Bladder microvascular endothelial cell (primary cell): ENCODE data around the gene MEN1. TPM values are rescaled to one million over a fixed set of nuclear protein-coding genes. Genes with fewer than 3 reads are reported as not detected.

ENCODE experiments used
- total RNA-seq: library from RNA; depleted of rRNA; stranded (reverse); fragments of >200 nt; gene quantifications from 2 replicates; pipeline ENCODE4 v1.2.3, GENCODE V29; 2014

MEN1 gene
- 9.4 and 26.4 TPM in 2 replicates for total RNA-seq

GRCh38 chr11:64810271-64810890 is at the start of gene MEN1:
TSS of gene MEN1 (minus strand) at chr11:64810551. CDS start at chr11:64810109, 442 bp downstream.

DNA sequence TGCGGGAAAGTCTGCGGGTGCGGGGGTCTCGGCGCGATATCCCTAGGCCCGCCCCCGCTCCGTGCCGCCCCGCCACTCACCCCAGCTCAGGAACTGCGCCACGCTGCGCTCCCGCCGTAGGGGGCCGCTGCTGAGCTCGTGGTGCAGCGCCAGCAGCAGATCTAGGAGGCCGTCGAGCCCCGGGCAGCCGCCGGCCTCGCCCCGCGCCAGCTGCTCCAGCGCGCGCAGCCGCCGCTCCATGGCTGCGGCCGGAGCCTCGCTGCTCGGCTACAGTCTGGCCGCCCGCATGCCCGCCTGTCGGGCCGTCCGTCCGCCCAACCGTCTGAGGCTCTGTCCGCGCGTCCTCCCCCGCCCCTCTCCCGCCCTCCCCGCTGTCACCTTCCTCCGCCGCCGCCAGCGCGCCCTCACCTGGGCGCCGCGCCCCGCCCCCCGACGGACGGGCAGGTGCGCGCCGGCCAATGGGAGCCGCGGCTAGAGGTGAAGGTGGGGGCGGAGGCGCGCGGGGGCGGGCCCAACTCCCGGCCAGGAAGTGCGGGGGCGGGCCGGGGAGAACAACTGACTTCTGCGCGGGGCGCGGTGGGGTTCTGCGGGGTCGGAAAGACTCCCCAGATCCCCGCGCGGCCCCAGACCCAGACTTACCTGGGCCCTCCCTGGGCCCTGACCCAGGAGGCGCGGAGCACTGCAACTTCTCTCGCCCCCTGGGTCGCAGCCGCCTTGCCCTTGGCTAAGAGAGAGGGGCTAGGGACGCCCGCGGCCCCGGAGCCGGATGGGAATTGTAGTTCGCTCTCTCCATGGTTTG is 34.2 kb upstream of the MEN1 start, which contains the start of gene CDC42BPG:
CDC42BPG (minus strand) TSS at position 324 of the 799 bp plus-strand sequence; CDS start at position 240, 84 bp downstream.

DNA sequence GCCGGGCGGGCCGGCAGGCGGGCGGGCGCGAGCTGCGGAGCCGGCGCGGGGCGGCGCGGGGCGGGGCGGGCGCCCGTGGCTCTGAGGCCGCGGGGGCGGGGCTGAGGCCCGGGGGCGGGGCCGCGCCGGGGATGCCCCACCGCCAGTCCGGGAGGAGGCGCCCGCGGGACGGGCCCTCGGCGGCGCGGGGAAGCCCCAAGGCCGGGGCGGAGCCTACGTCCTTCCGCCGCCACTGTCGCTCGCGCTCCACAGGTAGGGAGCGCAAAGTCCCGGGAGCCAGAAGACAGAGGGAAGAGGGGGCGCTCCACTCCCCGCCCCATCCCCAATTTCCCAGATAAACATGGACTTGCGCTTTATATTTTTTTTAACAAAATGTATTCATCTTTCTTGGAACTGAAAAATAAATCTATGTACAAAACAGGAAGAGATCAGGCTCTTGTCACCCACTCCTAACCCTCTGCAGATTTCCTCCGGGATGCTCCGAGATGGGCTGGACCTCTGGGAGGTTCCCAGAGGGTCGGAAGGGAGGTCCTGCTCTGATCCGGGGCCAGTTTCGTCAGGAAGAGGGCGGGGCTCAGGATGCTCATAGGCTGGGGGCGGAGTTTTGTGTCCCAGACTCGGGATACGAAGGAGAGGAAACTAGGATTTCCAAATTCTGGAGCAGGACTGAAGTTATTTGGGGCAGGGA is 7.0 kb downstream of the MEN1 start, which contains the start of gene MAP4K2:
MAP4K2 (minus strand) TSS at position 57 of the 688 bp plus-strand sequence. CDS start 65 bp downstream, outside the sequence.

GRCh38 chr11:64778473-64779298 is 31.7 kb downstream of the MEN1 start, which contains the start of gene SF1:
TSS of gene SF1 (minus strand) at chr11:64778542. CDS start at chr11:64778392, 150 bp downstream.

DNA sequence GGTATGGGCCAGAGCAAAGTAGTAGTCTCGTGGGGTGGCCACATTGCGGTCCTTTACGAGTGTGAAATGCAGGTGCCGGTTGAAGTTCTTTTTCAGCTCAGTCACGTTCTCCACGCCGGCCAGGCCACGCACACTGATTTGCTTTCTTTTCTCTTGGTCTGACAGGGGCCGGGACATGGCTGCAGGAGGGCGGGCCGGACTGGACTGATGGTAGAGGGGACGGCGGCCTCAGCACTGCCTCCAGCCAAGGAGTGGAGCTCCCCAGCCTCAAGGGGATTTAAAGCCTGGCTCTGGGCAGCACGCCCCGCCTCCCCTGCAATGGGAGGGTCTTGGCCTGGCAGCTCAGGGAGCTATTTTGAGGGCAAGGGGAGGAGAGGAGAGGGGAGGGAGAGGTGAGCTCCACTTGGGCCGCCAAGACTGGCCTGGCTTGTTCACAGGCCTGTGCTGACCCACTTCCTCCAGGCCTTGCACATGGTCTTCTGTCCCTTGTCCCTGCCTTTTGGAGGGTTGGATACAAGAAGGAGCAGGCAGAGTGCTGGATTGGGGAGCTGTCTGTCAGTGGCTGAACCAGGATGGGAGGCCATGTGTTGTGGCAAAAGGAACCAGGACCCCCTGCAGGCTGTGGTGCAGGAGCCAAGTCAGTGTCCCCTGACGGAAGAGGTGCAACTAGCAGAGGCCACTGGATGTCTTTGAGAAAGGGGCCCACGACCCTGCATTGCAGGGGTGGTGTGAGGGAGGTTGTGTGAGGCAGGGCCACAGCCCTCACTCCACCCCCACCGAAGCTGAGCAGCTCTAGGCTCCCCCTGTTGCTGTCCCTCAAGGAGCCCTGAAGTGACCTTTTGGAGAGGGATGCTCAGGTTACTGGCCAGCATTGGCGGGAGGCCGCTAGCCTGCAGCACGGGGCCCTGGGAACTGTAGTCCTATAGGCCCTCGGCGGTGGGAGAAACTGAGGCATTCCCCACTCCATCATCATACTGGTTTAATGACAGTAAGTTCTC is 50.3 kb downstream of the MEN1 start, which contains the start of gene PYGM:
PYGM (minus strand) TSS at position 253 of the 998 bp plus-strand sequence; CDS start at position 177, 76 bp downstream.

Other genes starting within 250 kb of the MEN1 start
- gene SLC22A12, start 219.3 kb downstream of the MEN1 start, total RNA-seq: not detected in 2 replicates
- gene NRXN2, start 87.4 kb downstream of the MEN1 start, total RNA-seq: 0.49 TPM in 1 of 2 replicates, not detected in the other
- gene RASGRP2, start 66.4 kb downstream of the MEN1 start, total RNA-seq: 0.49 and 1.2 TPM in 2 replicates
- 0.16 and 0.44 TPM in 2 replicates for gene PYGM, start 50.6 kb downstream of the MEN1 start, total RNA-seq
- gene SF1, start 32.0 kb downstream of the MEN1 start, total RNA-seq: 60.1 and 133 TPM in 2 replicates
- 18.6 and 41.5 TPM in 2 replicates for gene MAP4K2, start 7.3 kb downstream of the MEN1 start, total RNA-seq
- gene CDC42BPG, start 34.1 kb upstream of the MEN1 start, total RNA-seq: 0.16 and 0.25 TPM in 2 replicates
- 43.5 and 108 TPM in 2 replicates for gene EHD1, start 68.1 kb upstream of the MEN1 start, total RNA-seq
- 7.0 and 13.4 TPM in 2 replicates for gene ATG2A, start 106.7 kb upstream of the MEN1 start, total RNA-seq
- 7.6 and 13.6 TPM in 2 replicates for gene PPP2R5B, start 114.1 kb upstream of the MEN1 start, total RNA-seq
- gene GPHA2, start 125.3 kb upstream of the MEN1 start, total RNA-seq: not detected in 2 replicates
- not detected in 2 replicates for gene MAJIN, start 161.6 kb upstream of the MEN1 start, total RNA-seq
- 0.31 and 0.32 TPM in 2 replicates for gene BATF2, start 186.4 kb upstream of the MEN1 start, total RNA-seq
- gene ARL2, start 203.6 kb upstream of the MEN1 start, total RNA-seq: 120 and 126 TPM in 2 replicates
- gene SNX15, start 216.9 kb upstream of the MEN1 start, total RNA-seq: 8.1 and 10.4 TPM in 2 replicates
- gene SAC3D1, start 230.7 kb upstream of the MEN1 start, total RNA-seq: 8.4 and 9.8 TPM in 2 replicates
- 8.1 and 8.8 TPM in 2 replicates for gene NAALADL1, start 248.0 kb upstream of the MEN1 start, total RNA-seq